ENCODE measurements around the gene SYT11.

Gene SYT11

GRCh38 chr1:155882235-155882634 is 22.9 kb downstream of the SYT11 start:
- Histone ChIP-seq H2AFZ (ENCODE audit: low read length) (no peak overlapping the region), H3K4me2 (ENCODE audit: low read depth, low read length, poor library complexity, severe bottlenecking) (no peak overlapping the region), H3K36me3 (ENCODE audit: insufficient read depth, low read length) (no peaks in the 10 kb centered on the region), H3F3A (ENCODE audit: low read depth) (no peaks in the 10 kb centered on the region), H3K9me2 (replicated peaks; ENCODE audit: low read depth, low read length) (no peaks in the 10 kb centered on the region), H3K27me3 (ENCODE audit: insufficient read depth, low read length, poor library complexity, severe bottlenecking) (no peaks in the 10 kb centered on the region), H3K9me3 (ENCODE audit: insufficient read depth, low read depth, low read length) (no peaks in the 10 kb centered on the region), H3K4me3 (ENCODE audit: low read length, poor library complexity, severe bottlenecking) (no peak overlapping the region), H3K9ac (ENCODE audit: low read depth, low read length, poor library complexity, severe bottlenecking) (no peak overlapping the region), H4K20me1 (ENCODE audit: insufficient read depth, low read length, poor library complexity, severe bottlenecking) (no peaks in the 10 kb centered on the region), H3K79me2 (ENCODE audit: insufficient read depth, low read length) (no peaks in the 10 kb centered on the region), H3K4me1 (ENCODE audit: insufficient read depth, low read length, poor library complexity, severe bottlenecking) (no peaks in the 10 kb centered on the region)
- no peak for TF ChIP-seq EZH2phosphoT487 (IDR thresholded peaks at IDR 0.05; ENCODE audit: borderline replicate concordance)
- no peak for TF ChIP-seq CTCF (conservative IDR thresholded peaks at IDR 0.05; ENCODE audit: low read length)

- H3K79me2 ChIP-seq (ENCODE audit: insufficient read depth, low read length): no peaks in the 10 kb centered on the region
- no peaks in the 10 kb centered on the region for H4K20me1 ChIP-seq (ENCODE audit: insufficient read depth, low read length, poor library complexity, severe bottlenecking)
- no peaks in the 10 kb centered on the region for H3K4me1 ChIP-seq (ENCODE audit: insufficient read depth, low read length, poor library complexity, severe bottlenecking)
- no peak overlapping the region for H3K9ac ChIP-seq (ENCODE audit: low read depth, low read length, poor library complexity, severe bottlenecking)
- H3K9me2 ChIP-seq (replicated peaks; ENCODE audit: low read depth, low read length): no peaks in the 10 kb centered on the region
- no peaks in the 10 kb centered on the region for H3K27me3 ChIP-seq (ENCODE audit: insufficient read depth, low read length, poor library complexity, severe bottlenecking)
- H3F3A ChIP-seq (ENCODE audit: low read depth): no peaks in the 10 kb centered on the region
- H3K9me3 ChIP-seq (ENCODE audit: insufficient read depth, low read depth, low read length): no peaks in the 10 kb centered on the region
- no peak overlapping the region for H2AFZ ChIP-seq (ENCODE audit: low read length)
- no peak for TF ChIP-seq CTCF (conservative IDR thresholded peaks at IDR 0.05; ENCODE audit: low read length)
- no peak for TF ChIP-seq EZH2phosphoT487 (IDR thresholded peaks at IDR 0.05; ENCODE audit: borderline replicate concordance)
- H3K36me3 ChIP-seq (ENCODE audit: insufficient read depth, low read length): no peaks in the 10 kb centered on the region
- no peak overlapping the region for H3K4me2 ChIP-seq (ENCODE audit: low read depth, low read length, poor library complexity, severe bottlenecking)
- no peak overlapping the region for H3K4me3 ChIP-seq (ENCODE audit: low read length, poor library complexity, severe bottlenecking)
These were observed 23.4 kb downstream of the SYT11 start for GRCh38 chr1:155882766-155883165.

- TF ChIP-seq EZH2phosphoT487 (IDR thresholded peaks at IDR 0.05; ENCODE audit: borderline replicate concordance): no peak
These were observed 24.9 kb downstream of the SYT11 start for GRCh38 chr1:155884031-155884960.

More at GRCh38 chr1:155884031-155884960, 24.9 kb downstream of the SYT11 start:
- no peaks in the 10 kb centered on the region for H4K20me1 ChIP-seq (ENCODE audit: insufficient read depth, low read length, poor library complexity, severe bottlenecking)
- no peaks in the 10 kb centered on the region for H3K4me1 ChIP-seq (ENCODE audit: insufficient read depth, low read length, poor library complexity, severe bottlenecking)
- no peak overlapping the region for H3K4me2 ChIP-seq (ENCODE audit: low read depth, low read length, poor library complexity, severe bottlenecking)
- H3K36me3 ChIP-seq (ENCODE audit: insufficient read depth, low read length): no peaks in the 10 kb centered on the region
- H3F3A ChIP-seq (ENCODE audit: low read depth): no peaks in the 10 kb centered on the region
- no peaks in the 10 kb centered on the region for H3K9me3 ChIP-seq (ENCODE audit: insufficient read depth, low read depth, low read length)
- no peaks in the 10 kb centered on the region for H3K27me3 ChIP-seq (ENCODE audit: insufficient read depth, low read length, poor library complexity, severe bottlenecking)
- no peak overlapping the region for H3K9ac ChIP-seq (ENCODE audit: low read depth, low read length, poor library complexity, severe bottlenecking)
- H3K4me3 ChIP-seq (ENCODE audit: low read length, poor library complexity, severe bottlenecking): no peak overlapping the region
- no peaks in the 10 kb centered on the region for H3K9me2 ChIP-seq (replicated peaks; ENCODE audit: low read depth, low read length)
- H3K79me2 ChIP-seq (ENCODE audit: insufficient read depth, low read length): no peaks in the 10 kb centered on the region
- no peak overlapping the region for H2AFZ ChIP-seq (ENCODE audit: low read length)
